GM06990 (cell line): ENCODE results near the gene PPA2.

Source experiments
- DNase-seq: peaks from one replicate; pipeline ENCODE4 v3.0.0-alpha.2; 2011; ENCODE audit not compliant: insufficient read length; ENCODE audit errors: extremely low read depth
- H3K27me3 ChIP-seq: replicated peaks from 2 replicates; pipeline ENCODE4 v1.6.0; 2011; ENCODE audit warnings: low read length; ENCODE audit not compliant: control insufficient read depth, insufficient read depth
- H3K36me3 ChIP-seq: 2 replicates; pipeline ENCODE4 v1.5.1; 2011; ENCODE audit warnings: low read length; ENCODE audit not compliant: control insufficient read depth, insufficient read depth
- H3K4me3 ChIP-seq: replicated peaks from 2 replicates; pipeline ENCODE4 v1.5.1; 2011; ENCODE audit warnings: low read depth, mild to moderate bottlenecking, control low read depth, low read length
- TF ChIP-seq, protein P1 (sequence below): IDR thresholded peaks from 2 replicates; pipeline ENCODE4 v1.5.1; 2011; ENCODE audit warnings: low read length, control low read depth, mild to moderate bottlenecking, inconsistent platforms; ENCODE audit not compliant: insufficient read depth, poor library complexity, severe bottlenecking

The PPA2 gene

GRCh38 chr4:105356194-105356593, 117.7 kb downstream of the PPA2 start:
- H3K4me3 ChIP-seq: no peak overlapping the region
- no peaks in the 10 kb centered on the region for H3K27me3 ChIP-seq
- TF ChIP-seq, protein P1, sequence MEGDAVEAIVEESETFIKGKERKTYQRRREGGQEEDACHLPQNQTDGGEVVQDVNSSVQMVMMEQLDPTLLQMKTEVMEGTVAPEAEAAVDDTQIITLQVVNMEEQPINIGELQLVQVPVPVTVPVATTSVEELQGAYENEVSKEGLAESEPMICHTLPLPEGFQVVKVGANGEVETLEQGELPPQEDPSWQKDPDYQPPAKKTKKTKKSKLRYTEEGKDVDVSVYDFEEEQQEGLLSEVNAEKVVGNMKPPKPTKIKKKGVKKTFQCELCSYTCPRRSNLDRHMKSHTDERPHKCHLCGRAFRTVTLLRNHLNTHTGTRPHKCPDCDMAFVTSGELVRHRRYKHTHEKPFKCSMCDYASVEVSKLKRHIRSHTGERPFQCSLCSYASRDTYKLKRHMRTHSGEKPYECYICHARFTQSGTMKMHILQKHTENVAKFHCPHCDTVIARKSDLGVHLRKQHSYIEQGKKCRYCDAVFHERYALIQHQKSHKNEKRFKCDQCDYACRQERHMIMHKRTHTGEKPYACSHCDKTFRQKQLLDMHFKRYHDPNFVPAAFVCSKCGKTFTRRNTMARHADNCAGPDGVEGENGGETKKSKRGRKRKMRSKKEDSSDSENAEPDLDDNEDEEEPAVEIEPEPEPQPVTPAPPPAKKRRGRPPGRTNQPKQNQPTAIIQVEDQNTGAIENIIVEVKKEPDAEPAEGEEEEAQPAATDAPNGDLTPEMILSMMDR: no peak
- no peak for DNase-seq
- no peaks in the 10 kb centered on the region for H3K36me3 ChIP-seq

GRCh38 chr4:105352826-105353225, 121.0 kb downstream of the PPA2 start:
- Histone ChIP-seq H3K27me3 (no peaks in the 10 kb centered on the region), H3K4me3 (no peak overlapping the region), H3K36me3 (no peaks in the 10 kb centered on the region)
- TF ChIP-seq, protein P1: no peak
- DNase-seq: peak; percentile 42

GRCh38 chr4:105351861-105352260, 122.0 kb downstream of the PPA2 start:
- Histone ChIP-seq H3K4me3 (no peak overlapping the region), H3K27me3 (no peaks in the 10 kb centered on the region), H3K36me3 (no peaks in the 10 kb centered on the region)
- no peak for DNase-seq
- TF ChIP-seq, protein P1: no peak

GRCh38 chr4:105350859-105351490, 122.9 kb downstream of the PPA2 start:
- H3K36me3 ChIP-seq: no peaks in the 10 kb centered on the region
- H3K4me3 ChIP-seq: no peak overlapping the region
- H3K27me3 ChIP-seq: no peaks in the 10 kb centered on the region
- TF ChIP-seq, protein P1: no peak
- DNase-seq: no peak

DNA sequence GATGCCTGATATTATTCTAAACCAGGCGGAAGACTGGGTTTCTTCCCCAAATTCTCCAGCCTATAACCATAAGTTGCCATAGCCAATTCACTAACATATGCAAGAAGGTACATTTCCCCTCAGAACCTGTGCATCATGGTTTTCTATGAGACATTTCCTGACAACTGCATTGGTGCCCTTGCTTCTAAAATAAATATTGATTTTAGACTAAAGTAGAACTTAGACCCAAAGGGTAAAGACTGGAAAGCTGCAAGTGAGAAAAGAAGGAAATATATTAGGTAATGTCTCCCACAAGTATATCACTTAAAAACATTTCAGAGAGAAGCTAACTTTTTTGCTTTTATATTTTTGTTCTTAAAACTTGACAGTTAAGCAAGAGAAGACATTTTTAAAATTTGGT, 125.1 kb downstream of the PPA2 start:
- TF ChIP-seq, protein P1: no peak

DNA sequence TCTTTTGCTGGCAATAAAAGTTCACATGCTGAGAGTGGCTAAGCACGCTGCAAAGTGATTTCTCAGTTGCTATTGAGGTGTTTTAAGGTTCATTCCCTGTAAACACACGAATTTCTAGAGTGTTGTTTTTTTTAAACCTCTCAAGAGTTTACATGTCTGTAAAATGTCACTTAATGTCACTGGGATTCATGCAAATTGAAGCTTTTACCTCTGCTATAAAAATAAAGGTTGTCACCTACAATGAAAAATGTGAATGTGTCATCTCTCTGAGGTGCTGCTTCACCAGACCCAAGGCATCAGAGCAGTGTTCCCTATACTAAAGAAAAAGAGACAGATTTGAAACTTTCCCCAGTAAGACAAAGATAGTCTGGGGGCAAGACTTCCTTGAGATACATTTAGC, 127.0 kb downstream of the PPA2 start:
- TF ChIP-seq, protein P1: no peak
- H3K27me3 ChIP-seq: no peaks in the 10 kb centered on the region
- no peaks in the 10 kb centered on the region for H3K36me3 ChIP-seq
- no peak for DNase-seq
- H3K4me3 ChIP-seq: no peak overlapping the region

More for the DNA sequence above, 125.1 kb downstream of the PPA2 start:
- Histone ChIP-seq H3K27me3 (no peaks in the 10 kb centered on the region), H3K4me3 (no peak overlapping the region), H3K36me3 (no peaks in the 10 kb centered on the region)
- no peak for DNase-seq
